GM12878 (cell line): Measurements from ENCODE around the gene ATP6V1G1. TPM values are rescaled to one million over a fixed set of nuclear protein-coding genes. Genes with fewer than 3 reads are reported as not detected.
A peak's percentile ranks its signal among the peaks of the same experiment; 100 is the strongest.

Experiments used
- ASH2L ChIP-seq: fragments of 300-600, 200-600 bp; sonication (generic); IDR thresholded peaks from 2 replicates; pipeline ENCODE4 v1.6.1; 2017; ENCODE audit warnings: low read depth, mild to moderate bottlenecking, borderline replicate concordance
- BHLHE40 ChIP-seq, 2 experiments: fragments of 450-650 bp in 1 of 2; IDR thresholded peaks; 2 replicates each; pipeline ENCODE4 v1.6.1; 2011 to 2017; ENCODE audit warnings: low read depth in 2 of 2, borderline replicate concordance in 1 of 2, improper control_type of control experiment in 1 of 2, low read length in 1 of 2, mild to moderate bottlenecking in 1 of 2
- CTCF ChIP-seq, 3 experiments: IDR thresholded peaks in 2 of 3; conservative IDR thresholded peaks in 1 of 3; 2 replicates each; pipeline ENCODE4 v1.5.1; 2011; ENCODE audit warnings: low read depth in 3 of 3, low read length in 3 of 3, mild to moderate bottlenecking in 3 of 3, control low read depth in 2 of 3, moderate library complexity in 2 of 3, inconsistent platforms in 1 of 3, mixed read lengths in 1 of 3; ENCODE audit not compliant: control insufficient read depth in 2 of 3, insufficient read depth in 1 of 3; ENCODE audit errors: extremely low read depth in 1 of 3
- ESRRA ChIP-seq: IDR thresholded peaks from 2 replicates; pipeline ENCODE4 v1.6.1; 2012; ENCODE audit warnings: mild to moderate bottlenecking, low read length, improper control_type of control experiment
- IKZF1 ChIP-seq: fragments of 450-650 bp; conservative IDR thresholded peaks from 2 replicates; pipeline ENCODE4 v1.6.1; 2017; ENCODE audit warnings: antibody characterized with exemption, mild to moderate bottlenecking
- JUND ChIP-seq: IDR thresholded peaks from 2 replicates; pipeline ENCODE4 v1.6.1; 2012; ENCODE audit warnings: low read depth, mild to moderate bottlenecking, low read length, improper control_type of control experiment, moderate library complexity
- MEF2B ChIP-seq: fragments of 450-650 bp; IDR thresholded peaks from 2 replicates; pipeline ENCODE4 v1.6.1; 2018; ENCODE audit warnings: mild to moderate bottlenecking, moderate library complexity; ENCODE audit not compliant: partially characterized antibody, poor library complexity, severe bottlenecking
- NFXL1 ChIP-seq: fragments of 450-650 bp; IDR thresholded peaks from 2 replicates; pipeline ENCODE4 v1.6.1; 2017; ENCODE audit warnings: antibody characterized with exemption, mild to moderate bottlenecking, borderline replicate concordance
- NFYB ChIP-seq: IDR thresholded peaks from 2 replicates; pipeline ENCODE4 v1.6.1; 2011; ENCODE audit warnings: low read depth, mild to moderate bottlenecking, low read length, improper control_type of control experiment, moderate library complexity; ENCODE audit not compliant: insufficient read depth
- PBX3 ChIP-seq: IDR thresholded peaks from 2 replicates; pipeline ENCODE4 v1.6.1; 2011; ENCODE audit warnings: mild to moderate bottlenecking, low read depth, low read length, moderate library complexity; ENCODE audit not compliant: insufficient replicate concordance
- PKNOX1 ChIP-seq: fragments of 450-650 bp; IDR thresholded peaks from 2 replicates; pipeline ENCODE4 v1.6.1; 2016; ENCODE audit warnings: mild to moderate bottlenecking
- SMC3 ChIP-seq: IDR thresholded peaks from 2 replicates; pipeline ENCODE4 v1.6.1; 2011; ENCODE audit warnings: low read length, improper control_type of control experiment, borderline replicate concordance
- SPI1 ChIP-seq: IDR thresholded peaks from 2 replicates; pipeline ENCODE4 v1.6.1; 2011; ENCODE audit warnings: low read depth, mild to moderate bottlenecking, low read length, moderate library complexity, borderline replicate concordance; ENCODE audit not compliant: insufficient read depth
- SRF ChIP-seq, 2 experiments: IDR thresholded peaks; 2 replicates each; pipeline ENCODE4 v1.6.1; 2011; ENCODE audit warnings: low read depth in 2 of 2, low read length in 2 of 2, mild to moderate bottlenecking in 1 of 2, moderate library complexity in 1 of 2
- SUPT20H ChIP-seq: IDR thresholded peaks from 2 replicates; pipeline ENCODE4 v1.6.1; 2011; ENCODE audit warnings: low read depth, mild to moderate bottlenecking, low read length, moderate library complexity, borderline replicate concordance; ENCODE audit not compliant: control insufficient read depth
- TARDBP ChIP-seq: IDR thresholded peaks from 2 replicates; pipeline ENCODE4 v1.6.1; 2016; ENCODE audit warnings: borderline replicate concordance
- USF1 ChIP-seq: IDR thresholded peaks from 2 replicates; pipeline ENCODE4 v1.6.1; 2011; ENCODE audit warnings: borderline replicate concordance, low read depth, mild to moderate bottlenecking, moderate library complexity, mixed read lengths, low read length; ENCODE audit not compliant: insufficient read depth; ENCODE audit errors: extremely low read length
- ZBTB11 ChIP-seq: fragments of 450-650 bp; formaldehyde crosslinking; IDR thresholded peaks from 2 replicates; pipeline ENCODE4 v1.5.0; 2022; ENCODE audit warnings: mild to moderate bottlenecking, missing genetic modification characterization
- ZNF207 ChIP-seq: fragments of 450-650 bp; IDR thresholded peaks from 2 replicates; pipeline ENCODE4 v1.6.1; 2014; ENCODE audit warnings: antibody characterized with exemption, mild to moderate bottlenecking, borderline replicate concordance
- ZNF274 ChIP-seq: IDR thresholded peaks from one replicate; pipeline ENCODE4 v1.8.0; 2011; ENCODE audit not compliant: insufficient read length, insufficient read depth
- ZNF622 ChIP-seq: fragments of 450-650 bp; IDR thresholded peaks from 2 replicates; pipeline ENCODE4 v1.6.1; 2017; ENCODE audit warnings: mild to moderate bottlenecking, inconsistent platforms
- polyA plus RNA-seq, 11 experiments: library from polyadenylated mRNA; depleted of rRNA in 4 of 11; unstranded in 6 of 11; stranded (reverse) in 5 of 11; fragments of >200 nt; fragmentation: Nextera tagmentation in 4 of 11; fragmentation: Illumina TruSeq in 1 of 11; extraction: Ambion mirVana in 4 of 11; extraction: Trizol in 1 of 11; gene quantifications; 1 replicate in 1 of 11; 2 replicates in 10 of 11; pipeline versions ENCODE4 v1.2.1 to v1.2.3, GENCODE V29; 2011 to 2016; ENCODE audit warnings: inconsistent platforms in 2 of 11, missing spikeins in 2 of 11, low read depth in 1 of 11
- total RNA-seq, 4 experiments: library from RNA; depleted of rRNA in 3 of 4; stranded (reverse); fragments of >200 nt in 3 of 4; fragmentation: Illumina TruSeq in 1 of 4; extraction: Trizol in 1 of 4; gene quantifications; 2 replicates each; pipeline versions ENCODE4 v1.2.1 to v1.2.3, GENCODE V29; 2013 to 2021

ATP6V1G1 gene
- total and polyA plus RNA-seq, 10 of the 15 experiments (the other 5 are each of a cell fraction or from before 2014, with no cell fraction given): 34.2 to 204 (median 82.5) TPM

- TF ChIP-seq SRF (IDR thresholded peaks at IDR 0.05; ENCODE audit: low read depth in 2 of 2, low read length in 2 of 2): no peak
- TF ChIP-seq PKNOX1: no peak
- peak; percentile 44; the same call in 1 of the 2 replicates for TF ChIP-seq SMC3
- TF ChIP-seq ZNF274: no peak
- TF ChIP-seq ESRRA: no peak
- TF ChIP-seq ZNF622: no peak
- no peak for TF ChIP-seq PBX3
- no peak for TF ChIP-seq ZNF207
- TF ChIP-seq NFYB: no peak
- TF ChIP-seq SPI1: peak; percentile 44; the same call in 1 of the 2 replicates
- TF ChIP-seq SUPT20H: no peak
- no peak for TF ChIP-seq ZBTB11 (CRISPR knock-in tag)
- TF ChIP-seq TARDBP: no peak
- TF ChIP-seq BHLHE40 (IDR thresholded peaks at IDR 0.05; ENCODE audit: borderline replicate concordance in 1 of 2, low read depth in 2 of 2, low read length in 1 of 2): peak in 1 of 2 experiments; percentile 44; a peak in 1 of 4 replicates
- peak; percentile 31 to 52 (median 49); a peak in 5 of 6 replicates for TF ChIP-seq CTCF (IDR thresholded peaks at IDR 0.05 in 2 of 3, conservative IDR thresholded peaks at IDR 0.05 in 1 of 3; ENCODE audit: control insufficient read depth in 2 of 3, extremely low read depth in 1 of 3, insufficient read depth in 1 of 3, low read depth in 3 of 3, low read length in 3 of 3)
- no peak for TF ChIP-seq JUND
- TF ChIP-seq NFXL1: no peak
- no peak for TF ChIP-seq MEF2B
- no peak for TF ChIP-seq IKZF1
- TF ChIP-seq ASH2L: no peak
- TF ChIP-seq USF1: no peak
Measured at GRCh38 chr9:114538241-114538640, 49.3 kb upstream of the ATP6V1G1 start (continued).
